ENCODE measurements around the gene OR2Y1.
"Not testable (repeated sequence)": the region's sequence is repeated elsewhere in the genome, so short reads cannot be mapped to it uniquely, and the experiment has no call there.

OR2Y1 gene

GRCh38 chr5:180739958-180740357 lies at the start of gene OR2Y1:
Gene OR2Y1, minus strand, starts transcription at chr5:180740058. Its CDS starts 0 bp downstream, at chr5:180740058.
- Histone ChIP-seq H3K9ac (ENCODE audit: low read depth, low read length) (no peak within 1 kb of the TSS), H3K4me1 (ENCODE audit: insufficient read depth, low read length) (no peaks in the 10 kb centered on the region), H3K4me3 (ENCODE audit: low read length) (no peak within 1 kb of the TSS), H3K9me3 (ENCODE audit: insufficient read depth, low read depth, low read length) (no peaks in the 10 kb centered on the region), H3K36me3 (ENCODE audit: insufficient read depth, low read depth, low read length) (no peaks in the 10 kb centered on the region), H3K27ac (ENCODE audit: low read length) (no peak within 1 kb of the TSS), H3K27me3 (ENCODE audit: insufficient read depth, low read length) (peaks cover 7% of the 10 kb centered on the region; the same call in 1 of the 2 replicates)

GRCh38 chr5:180788651-180789410 lies 49.0 kb upstream of the OR2Y1 start:
- Histone ChIP-seq H3K36me3 (ENCODE audit: insufficient read depth, low read depth, low read length) (peaks cover 23% of the 10 kb centered on the region; the same call in 1 of the 2 replicates), H3K4me1 (ENCODE audit: insufficient read depth, low read length) (peaks cover 33% of the 10 kb centered on the region; the same call in 1 of the 2 replicates)
- H3K27ac ChIP-seq (ENCODE audit: low read length); H3K9ac ChIP-seq (ENCODE audit: low read depth, low read length); H3K4me3 ChIP-seq (ENCODE audit: low read length); H3K27me3 ChIP-seq (ENCODE audit: insufficient read depth, low read length); H3K9me3 ChIP-seq (ENCODE audit: insufficient read depth, low read depth, low read length): not testable (repeated sequence)

GRCh38 chr5:180787711-180788431 lies 48.0 kb upstream of the OR2Y1 start:
- Histone ChIP-seq H3K4me3 (ENCODE audit: low read length) (no peak overlapping the region), H3K4me1 (ENCODE audit: insufficient read depth, low read length) (peaks cover 33% of the 10 kb centered on the region; the same call in 1 of the 2 replicates), H3K27ac (ENCODE audit: low read length) (peak overlapping the region; percentile 56), H3K9me3 (ENCODE audit: insufficient read depth, low read depth, low read length) (no peaks in the 10 kb centered on the region), H3K36me3 (ENCODE audit: insufficient read depth, low read depth, low read length) (peaks cover 23% of the 10 kb centered on the region; the same call in 1 of the 2 replicates), H3K27me3 (ENCODE audit: insufficient read depth, low read length) (no peaks in the 10 kb centered on the region), H3K9ac (ENCODE audit: low read depth, low read length) (no peak overlapping the region)

- peak overlapping the region; percentile 28; the same call in 1 of the 2 replicates for H3K4me3 ChIP-seq (ENCODE audit: low read length)
- peak overlapping the region; percentile 33 for H3K27ac ChIP-seq (ENCODE audit: low read length)
- no peaks in the 10 kb centered on the region for H3K27me3 ChIP-seq (ENCODE audit: insufficient read depth, low read length)
- peaks cover 33% of the 10 kb centered on the region; the same call in 1 of the 2 replicates for H3K4me1 ChIP-seq (ENCODE audit: insufficient read depth, low read length)
- H3K9me3 ChIP-seq (ENCODE audit: insufficient read depth, low read depth, low read length) = no peaks in the 10 kb centered on the region
- peak overlapping the region; percentile 73; the same call in 1 of the 2 replicates for H3K9ac ChIP-seq (ENCODE audit: low read depth, low read length)
- peaks cover 16% of the 10 kb centered on the region; the same call in 1 of the 2 replicates for H3K36me3 ChIP-seq (ENCODE audit: insufficient read depth, low read depth, low read length)
These were observed 46.9 kb upstream of the OR2Y1 start for GRCh38 chr5:180786531-180787398.

GRCh38 chr5:180785794-180786221 lies 46.0 kb upstream of the OR2Y1 start:
- Histone ChIP-seq H3K4me1 (ENCODE audit: insufficient read depth, low read length) (peaks cover 33% of the 10 kb centered on the region; the same call in 1 of the 2 replicates), H3K36me3 (ENCODE audit: insufficient read depth, low read depth, low read length) (peaks cover 7% of the 10 kb centered on the region; the same call in 1 of the 2 replicates), H3K9ac (ENCODE audit: low read depth, low read length) (peak overlapping the region; percentile 73), H3K27me3 (ENCODE audit: insufficient read depth, low read length) (no peaks in the 10 kb centered on the region), H3K27ac (ENCODE audit: low read length) (peak overlapping the region; percentile 28), H3K9me3 (ENCODE audit: insufficient read depth, low read depth, low read length) (no peaks in the 10 kb centered on the region), H3K4me3 (ENCODE audit: low read length) (peak overlapping the region; percentile 28; the same call in 1 of the 2 replicates)

- peak overlapping the region; percentile 19; the same call in 1 of the 2 replicates for H3K4me3 ChIP-seq (ENCODE audit: low read length)
- H3K9ac ChIP-seq (ENCODE audit: low read depth, low read length) = peak overlapping the region; percentile 73
- peaks cover 33% of the 10 kb centered on the region; the same call in 1 of the 2 replicates for H3K4me1 ChIP-seq (ENCODE audit: insufficient read depth, low read length)
These were observed 45.4 kb upstream of the OR2Y1 start for GRCh38 chr5:180785121-180785781.

GRCh38 chr5:180784497-180785097 lies 44.7 kb upstream of the OR2Y1 start:
- Histone ChIP-seq H3K27ac (ENCODE audit: low read length) (no peak overlapping the region), H3K4me3 (ENCODE audit: low read length) (no peak overlapping the region), H3K9ac (ENCODE audit: low read depth, low read length) (no peak overlapping the region; the same call in 1 of the 2 replicates), H3K9me3 (ENCODE audit: insufficient read depth, low read depth, low read length) (no peaks in the 10 kb centered on the region), H3K36me3 (ENCODE audit: insufficient read depth, low read depth, low read length) (peaks cover 5% of the 10 kb centered on the region; the same call in 1 of the 2 replicates), H3K27me3 (ENCODE audit: insufficient read depth, low read length) (no peaks in the 10 kb centered on the region), H3K4me1 (ENCODE audit: insufficient read depth, low read length) (peaks cover 33% of the 10 kb centered on the region; the same call in 1 of the 2 replicates)

More at GRCh38 chr5:180785121-180785781, 45.4 kb upstream of the OR2Y1 start:
- Histone ChIP-seq H3K27ac (ENCODE audit: low read length) (peak overlapping the region; percentile 28), H3K9me3 (ENCODE audit: insufficient read depth, low read depth, low read length) (no peaks in the 10 kb centered on the region), H3K27me3 (ENCODE audit: insufficient read depth, low read length) (no peaks in the 10 kb centered on the region), H3K36me3 (ENCODE audit: insufficient read depth, low read depth, low read length) (peaks cover 5% of the 10 kb centered on the region; the same call in 1 of the 2 replicates)

- Histone ChIP-seq H3K9ac (ENCODE audit: low read depth, low read length) (no peak overlapping the region), H3K27me3 (ENCODE audit: insufficient read depth, low read length) (no peaks in the 10 kb centered on the region), H3K9me3 (ENCODE audit: insufficient read depth, low read depth, low read length) (0 out of 2 replicates have a peak, but pooled peaks cover 6% of the 10 kb centered on the region), H3K36me3 (ENCODE audit: insufficient read depth, low read depth, low read length) (no peaks in the 10 kb centered on the region), H3K27ac (ENCODE audit: low read length) (no peak overlapping the region), H3K4me3 (ENCODE audit: low read length) (no peak overlapping the region), H3K4me1 (ENCODE audit: insufficient read depth, low read length) (peaks cover 33% of the 10 kb centered on the region; the same call in 1 of the 2 replicates)
These were observed 43.6 kb upstream of the OR2Y1 start for GRCh38 chr5:180783340-180784052.

GRCh38 chr5:180782748-180783147 lies 42.9 kb upstream of the OR2Y1 start:
- Histone ChIP-seq H3K27ac (ENCODE audit: low read length) (no peak overlapping the region), H3K27me3 (ENCODE audit: insufficient read depth, low read length) (no peaks in the 10 kb centered on the region), H3K9ac (ENCODE audit: low read depth, low read length) (no peak overlapping the region), H3K4me1 (ENCODE audit: insufficient read depth, low read length) (peaks cover 29% of the 10 kb centered on the region; the same call in 1 of the 2 replicates), H3K36me3 (ENCODE audit: insufficient read depth, low read depth, low read length) (no peaks in the 10 kb centered on the region), H3K4me3 (ENCODE audit: low read length) (no peak overlapping the region), H3K9me3 (ENCODE audit: insufficient read depth, low read depth, low read length) (0 out of 2 replicates have a peak, but pooled peaks cover 6% of the 10 kb centered on the region)

GRCh38 chr5:180781900-180782326 lies 42.1 kb upstream of the OR2Y1 start:
- H3K4me3 ChIP-seq (ENCODE audit: low read length) = not testable (repeated sequence)

More at GRCh38 chr5:180781900-180782326, 42.1 kb upstream of the OR2Y1 start:
- not testable (repeated sequence) for H3K9ac ChIP-seq (ENCODE audit: low read depth, low read length); H3K36me3 ChIP-seq (ENCODE audit: insufficient read depth, low read depth, low read length); H3K9me3 ChIP-seq (ENCODE audit: insufficient read depth, low read depth, low read length); H3K27ac ChIP-seq (ENCODE audit: low read length); H3K27me3 ChIP-seq (ENCODE audit: insufficient read depth, low read length)
- peaks cover 22% of the 10 kb centered on the region; the same call in 1 of the 2 replicates for H3K4me1 ChIP-seq (ENCODE audit: insufficient read depth, low read length)
